Upper lobe of left lung (tissue), 4 donors: ENCODE data around the gene EFCAB5.

Source experiments
- EP300 ChIP-seq, 4 donors: sonication (generic); formaldehyde crosslinking; IDR thresholded peaks; one replicate each; pipeline ENCODE4 v1.5.1; 2017; ENCODE audit warnings: antibody characterized with exemption in 4 of 4, control low read depth in 2 of 4
- POLR2A ChIP-seq, 4 donors: fragments of 450-650 bp; IDR thresholded peaks; one replicate each; pipeline ENCODE4 v1.5.1; 2016 to 2017; ENCODE audit warnings: antibody characterized with exemption in 4 of 4, mild to moderate bottlenecking in 2 of 4
- POLR2AphosphoS5 ChIP-seq, 2 donors: sonication (generic); formaldehyde crosslinking; IDR thresholded peaks; one replicate each; pipeline ENCODE4 v1.5.1; 2017; ENCODE audit warnings: antibody characterized with exemption in 2 of 2
- TF ChIP-seq, protein P1 (sequence below), 6 experiments: fragments of 450-650 bp in 4 of 6; fragments of 200-600 bp in 2 of 6; sonication (generic) in 2 of 6; IDR thresholded peaks; one replicate each; pipeline ENCODE4 v1.5.1; 2016 to 2019; ENCODE audit warnings: antibody characterized with exemption in 6 of 6

DNA sequence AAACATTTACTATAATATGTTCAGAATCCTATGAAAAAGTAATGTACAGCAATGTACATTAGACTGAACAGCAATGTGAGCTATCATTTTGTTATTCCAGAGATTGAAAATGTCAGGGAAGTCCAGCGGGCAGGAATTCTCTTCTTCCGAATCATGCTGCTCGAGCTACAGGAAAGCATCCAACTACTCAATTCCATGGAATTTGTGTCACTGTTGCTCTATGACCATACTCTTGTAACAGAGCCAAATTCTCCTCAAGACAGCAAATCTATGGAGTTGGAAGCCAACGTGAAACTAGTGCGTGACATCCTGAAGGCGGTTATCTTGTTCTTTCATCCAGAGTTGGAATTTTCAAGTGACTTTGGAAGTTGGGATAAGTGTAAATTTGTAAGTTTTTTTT, 150.3 kb downstream of the EFCAB5 start:
- TF ChIP-seq, protein P1, sequence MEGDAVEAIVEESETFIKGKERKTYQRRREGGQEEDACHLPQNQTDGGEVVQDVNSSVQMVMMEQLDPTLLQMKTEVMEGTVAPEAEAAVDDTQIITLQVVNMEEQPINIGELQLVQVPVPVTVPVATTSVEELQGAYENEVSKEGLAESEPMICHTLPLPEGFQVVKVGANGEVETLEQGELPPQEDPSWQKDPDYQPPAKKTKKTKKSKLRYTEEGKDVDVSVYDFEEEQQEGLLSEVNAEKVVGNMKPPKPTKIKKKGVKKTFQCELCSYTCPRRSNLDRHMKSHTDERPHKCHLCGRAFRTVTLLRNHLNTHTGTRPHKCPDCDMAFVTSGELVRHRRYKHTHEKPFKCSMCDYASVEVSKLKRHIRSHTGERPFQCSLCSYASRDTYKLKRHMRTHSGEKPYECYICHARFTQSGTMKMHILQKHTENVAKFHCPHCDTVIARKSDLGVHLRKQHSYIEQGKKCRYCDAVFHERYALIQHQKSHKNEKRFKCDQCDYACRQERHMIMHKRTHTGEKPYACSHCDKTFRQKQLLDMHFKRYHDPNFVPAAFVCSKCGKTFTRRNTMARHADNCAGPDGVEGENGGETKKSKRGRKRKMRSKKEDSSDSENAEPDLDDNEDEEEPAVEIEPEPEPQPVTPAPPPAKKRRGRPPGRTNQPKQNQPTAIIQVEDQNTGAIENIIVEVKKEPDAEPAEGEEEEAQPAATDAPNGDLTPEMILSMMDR (IDR thresholded peaks at IDR 0.05): no peak
- no peak for TF ChIP-seq POLR2AphosphoS5 (IDR thresholded peaks at IDR 0.05)
- TF ChIP-seq POLR2A (IDR thresholded peaks at IDR 0.05): no peak
- no peak for TF ChIP-seq EP300 (IDR thresholded peaks at IDR 0.05)
